Occipital lobe (tissue), 2 donors: ENCODE measurements around the gene TMEM258. TPM values are rescaled to one million over a fixed set of nuclear protein-coding genes. Genes with fewer than 3 reads are reported as not detected.

Experiments
- DNase-seq: peaks from one replicate; lab custom pipeline; 2025; lab: John Stamatoyannopoulos, UW
- total RNA-seq: library from RNA; depleted of rRNA; stranded (reverse); fragments of >200 nt; gene quantifications from one replicate; pipeline ENCODE4 v1.2.3, GENCODE V29; 2014

The TMEM258 gene
- total RNA-seq, result 39.6 TPM

DNA sequence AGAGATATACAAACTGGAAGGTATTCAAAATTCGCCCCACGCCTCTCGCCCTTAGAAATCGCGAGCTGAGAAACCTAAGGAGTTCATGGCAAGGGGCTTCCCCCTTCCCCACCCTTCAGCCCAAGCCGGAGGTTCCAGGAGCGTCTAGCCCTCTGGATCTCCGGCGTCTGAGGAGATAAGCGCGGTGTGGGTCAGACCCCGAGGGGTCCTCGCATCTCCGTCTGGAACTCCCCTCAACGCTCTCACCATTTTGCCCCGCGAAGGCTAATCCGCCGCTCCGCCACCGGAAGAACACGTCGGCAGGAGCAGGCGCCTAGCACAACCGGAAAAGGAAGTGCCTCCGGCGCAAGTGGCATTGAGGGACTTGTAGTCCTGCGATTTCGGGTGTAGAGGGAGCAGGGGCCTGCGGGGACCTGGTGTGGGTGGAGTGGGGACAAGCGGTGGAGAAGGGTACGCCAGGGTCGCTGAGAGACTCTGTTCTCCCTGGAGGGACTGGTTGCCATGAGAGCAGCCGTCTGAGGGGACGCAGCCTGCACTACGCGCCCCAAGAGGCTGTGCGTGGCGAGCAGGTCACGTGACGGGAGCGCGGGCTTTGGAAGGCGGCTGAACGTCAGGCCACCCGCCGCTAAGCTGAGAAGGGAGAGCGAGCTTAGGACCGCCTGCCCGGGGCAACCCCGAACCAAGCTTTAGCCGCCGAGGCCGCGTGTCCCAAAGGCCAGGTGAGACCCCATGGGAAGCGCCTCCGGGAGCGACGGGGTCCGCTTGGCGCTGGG, at the start of gene TMEM258, which contains the start of gene FEN1:
Gene TMEM258 (minus strand): TSS at position 290 of the 773 bp plus-strand sequence. CDS start 41 bp downstream, at position 249.
Gene FEN1 (plus strand): TSS at position 602 of the 773 bp plus-strand sequence. CDS start 2,451 bp downstream, outside the sequence.
- peak; percentile 92 for DNase-seq

DNA sequence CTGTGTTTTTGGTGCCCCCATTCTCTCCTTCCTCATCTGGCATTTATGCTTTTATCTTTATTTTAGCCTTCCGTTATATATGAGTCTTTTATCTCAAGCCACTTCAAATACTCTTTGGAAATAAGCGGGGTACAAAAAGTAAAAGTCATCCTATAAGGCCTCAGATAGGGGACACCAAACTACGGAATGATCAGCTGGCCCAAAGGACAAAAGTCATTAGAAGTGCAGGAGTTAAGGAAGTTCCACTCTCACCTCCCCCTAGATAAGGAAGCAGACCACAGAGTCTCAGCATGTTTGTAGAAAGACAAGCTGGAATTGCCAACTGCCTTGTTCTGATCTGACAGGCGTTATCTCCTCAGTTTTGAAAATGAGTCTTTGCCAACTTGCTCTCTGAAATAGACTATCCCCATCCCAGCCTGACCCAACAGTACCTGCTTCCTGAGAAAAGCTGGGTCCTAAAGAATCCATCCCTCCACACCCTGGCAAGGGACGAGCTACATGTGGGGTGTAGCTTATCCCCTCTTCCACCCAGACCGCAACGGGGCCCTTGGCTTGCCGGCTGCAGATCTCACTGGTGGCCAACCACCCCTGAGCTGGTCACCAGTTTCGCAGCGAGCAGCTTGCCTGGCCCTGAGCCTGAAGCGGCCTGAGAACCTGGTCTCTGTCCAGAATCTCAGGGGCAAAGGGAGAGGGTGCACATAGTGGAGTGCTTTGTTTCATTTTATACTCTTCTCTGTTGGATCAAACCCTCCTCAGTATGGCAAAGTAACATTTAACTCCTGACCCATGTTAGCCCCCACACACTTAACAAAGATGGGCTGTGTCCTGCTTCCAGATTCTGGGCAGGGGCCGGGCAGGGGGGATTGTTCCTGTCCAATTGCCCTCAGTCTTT, 49.5 kb upstream of the TMEM258 start:
- no peak for DNase-seq

DNA sequence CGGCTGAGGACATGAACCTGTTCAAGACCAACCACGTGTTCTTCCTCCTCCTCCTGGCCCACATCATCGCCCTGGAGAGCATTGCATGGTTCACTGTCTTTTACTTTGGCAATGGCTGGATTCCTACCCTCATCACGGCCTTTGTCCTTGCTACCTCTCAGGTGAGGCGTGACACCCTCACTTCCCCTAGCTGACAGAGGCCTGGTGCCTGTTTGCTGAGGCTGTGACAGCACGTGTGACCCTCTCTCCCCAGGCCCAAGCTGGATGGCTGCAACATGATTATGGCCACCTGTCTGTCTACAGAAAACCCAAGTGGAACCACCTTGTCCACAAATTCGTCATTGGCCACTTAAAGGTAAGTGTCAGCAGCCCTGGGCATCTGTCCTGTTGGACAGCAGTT, 48.0 kb upstream of the TMEM258 start:
- DNase-seq, result no peak

DNA sequence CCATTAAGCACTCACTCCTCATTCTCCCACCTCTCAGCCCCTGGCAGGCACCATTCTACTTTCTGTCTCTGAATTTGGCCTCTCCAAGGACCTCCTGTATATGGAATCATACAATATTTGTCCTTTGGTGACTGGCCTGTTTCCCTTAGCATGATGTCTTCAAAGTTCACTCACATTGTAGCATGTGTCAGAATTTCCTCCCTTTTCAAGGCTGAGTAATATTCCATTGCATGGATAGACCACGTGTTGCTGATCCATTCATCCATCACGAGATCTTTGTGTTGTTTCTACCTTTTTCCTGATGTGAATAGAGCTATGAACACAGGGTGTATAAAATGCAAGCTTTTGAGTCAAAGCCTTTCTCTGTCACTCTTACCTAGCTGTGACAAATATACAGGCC, 47.3 kb upstream of the TMEM258 start:
- no peak for DNase-seq

DNA sequence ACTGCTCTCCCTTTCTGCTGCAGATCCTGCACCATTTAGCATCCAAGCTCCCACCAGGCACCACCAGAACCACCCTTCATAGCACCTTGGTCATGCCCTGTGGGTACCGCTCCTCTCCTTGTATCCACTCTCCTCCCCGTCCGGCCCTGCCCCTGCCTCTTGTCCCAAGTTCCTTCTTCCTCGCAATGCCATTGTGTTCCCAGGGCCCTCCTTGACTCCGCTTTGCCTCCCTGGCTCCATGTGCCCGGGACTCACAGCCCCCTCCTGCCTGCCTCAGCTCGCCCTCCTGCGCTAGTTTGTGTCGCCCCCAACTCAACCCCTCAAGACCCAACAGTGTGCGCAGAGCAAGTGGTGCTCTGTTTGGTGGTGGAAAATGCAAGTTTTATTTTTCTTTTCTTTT, 46.5 kb upstream of the TMEM258 start:
- no peak for DNase-seq

DNA sequence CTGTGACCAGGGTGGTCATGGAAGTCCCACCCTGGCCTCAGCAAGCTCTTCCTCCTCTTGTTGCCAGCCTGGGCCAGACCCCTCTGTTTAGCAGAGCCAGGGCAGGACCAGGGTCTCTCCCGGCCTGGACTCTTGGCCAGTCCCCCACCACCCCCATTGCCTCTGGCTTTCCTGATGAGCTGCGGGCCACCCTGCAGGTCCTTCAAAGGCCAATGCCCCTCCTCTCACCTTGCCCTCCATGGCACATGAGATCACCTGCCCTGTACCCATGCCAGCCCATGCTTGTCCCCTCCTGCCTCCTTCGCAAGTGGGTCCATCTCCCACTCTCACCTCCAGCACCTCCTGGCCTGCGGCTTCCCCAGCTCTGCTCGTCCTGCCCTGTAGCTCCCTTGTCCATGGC, 46.1 kb upstream of the TMEM258 start:
- no peak for DNase-seq

DNA sequence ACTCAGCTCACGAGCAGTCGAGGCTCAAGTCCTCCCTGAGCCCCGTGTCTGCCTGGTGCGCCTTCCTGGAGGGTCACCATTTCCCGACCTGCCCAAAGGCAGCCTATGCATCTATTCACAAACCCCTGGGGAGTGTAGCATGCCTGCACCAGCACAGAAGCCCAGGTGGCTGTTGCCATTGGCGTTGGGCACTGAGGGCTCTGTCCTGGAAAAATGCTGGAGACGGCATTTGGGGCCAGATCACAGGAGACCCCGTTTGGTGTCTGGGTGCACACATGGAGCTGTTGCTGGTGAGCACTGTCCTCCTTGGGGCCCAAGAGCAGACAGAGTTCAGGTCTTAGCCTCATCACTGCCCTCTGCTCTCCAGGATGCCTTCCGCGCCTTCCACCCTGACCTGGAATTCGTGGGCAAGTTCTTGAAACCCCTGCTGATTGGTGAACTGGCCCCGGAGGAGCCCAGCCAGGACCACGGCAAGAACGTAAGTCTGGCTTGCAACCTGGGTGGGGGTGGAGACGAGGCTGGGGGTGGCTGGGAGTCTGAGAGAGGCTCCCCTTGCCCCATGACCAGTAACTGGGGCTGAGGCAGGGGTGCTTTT, 45.1 kb upstream of the TMEM258 start:
- no peak for DNase-seq

DNA sequence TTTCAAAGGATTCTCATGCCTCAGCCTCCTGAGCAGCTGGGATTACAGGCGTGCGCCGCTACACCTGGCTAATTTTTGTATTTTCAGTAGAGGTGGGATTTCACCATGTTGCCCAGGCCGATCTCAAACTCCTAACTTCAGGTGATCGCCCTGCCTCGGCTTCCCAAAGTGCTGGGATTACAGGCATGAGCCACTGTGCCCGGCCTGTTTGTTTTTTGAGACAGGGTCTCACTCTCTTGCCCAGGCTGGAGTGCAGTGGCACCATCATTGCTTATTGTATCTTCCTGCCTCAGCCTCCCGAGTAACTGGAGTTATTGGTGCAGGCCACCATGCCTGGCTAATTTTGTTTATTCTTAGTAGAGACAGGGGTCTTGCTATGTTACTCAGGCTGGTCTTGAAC, 43.8 kb upstream of the TMEM258 start:
- DNase-seq, result no peak

DNA sequence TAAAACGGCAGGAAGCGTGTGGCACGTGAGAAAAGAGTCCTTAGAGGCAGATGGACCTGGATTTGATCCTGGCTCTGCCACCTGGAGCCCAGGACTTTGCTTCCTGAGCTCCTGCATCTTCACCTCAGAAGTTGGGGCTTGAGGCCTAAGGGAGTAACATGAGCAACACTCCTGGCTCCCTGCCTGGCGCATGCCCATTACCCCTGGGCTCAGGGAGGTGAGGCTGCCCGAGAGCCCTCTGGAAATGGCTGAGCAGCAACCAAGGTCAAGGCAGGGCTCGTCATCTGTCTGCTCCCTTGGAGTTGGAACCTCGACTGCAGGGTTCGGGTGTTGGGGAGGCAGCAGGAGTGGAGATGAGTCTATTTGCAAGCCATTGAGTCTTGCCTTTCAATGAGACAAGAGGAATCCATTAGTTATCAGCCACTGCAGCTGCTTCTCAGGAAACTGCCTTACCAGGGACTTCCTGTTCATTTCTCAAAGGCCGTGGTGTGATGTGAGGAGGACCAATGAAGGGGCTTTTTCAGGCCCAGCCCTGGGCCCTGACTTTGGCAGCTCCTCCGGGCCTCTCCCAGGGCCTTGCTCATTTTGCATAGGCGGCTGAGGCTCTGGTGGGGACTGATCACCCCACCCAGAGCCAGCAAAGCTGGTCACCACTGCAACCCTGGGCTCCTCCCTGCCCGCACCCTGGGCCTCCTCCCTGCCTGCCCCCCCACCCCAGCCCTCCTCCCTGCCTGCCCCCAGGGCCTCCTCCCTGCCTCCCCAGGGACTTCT, 42.1 kb upstream of the TMEM258 start:
- no peak for DNase-seq

DNA sequence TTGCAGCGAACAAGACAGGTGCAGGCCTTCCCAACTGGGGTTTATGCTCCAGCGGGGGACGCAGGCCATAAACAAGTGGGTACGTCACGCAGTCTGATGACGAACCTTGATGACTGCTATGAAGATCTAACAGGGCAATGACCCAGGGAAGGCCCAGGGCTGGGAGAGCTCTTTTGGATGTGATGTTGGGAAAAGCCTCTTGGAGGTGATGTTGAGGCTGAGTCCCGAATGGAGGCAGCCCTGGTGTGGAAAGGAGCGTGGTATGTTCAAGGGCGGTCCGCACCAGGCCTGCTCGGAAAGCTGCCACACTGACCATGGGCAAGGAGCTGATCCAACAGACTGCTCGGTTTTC, 41.5 kb upstream of the TMEM258 start:
- no peak for DNase-seq

DNA sequence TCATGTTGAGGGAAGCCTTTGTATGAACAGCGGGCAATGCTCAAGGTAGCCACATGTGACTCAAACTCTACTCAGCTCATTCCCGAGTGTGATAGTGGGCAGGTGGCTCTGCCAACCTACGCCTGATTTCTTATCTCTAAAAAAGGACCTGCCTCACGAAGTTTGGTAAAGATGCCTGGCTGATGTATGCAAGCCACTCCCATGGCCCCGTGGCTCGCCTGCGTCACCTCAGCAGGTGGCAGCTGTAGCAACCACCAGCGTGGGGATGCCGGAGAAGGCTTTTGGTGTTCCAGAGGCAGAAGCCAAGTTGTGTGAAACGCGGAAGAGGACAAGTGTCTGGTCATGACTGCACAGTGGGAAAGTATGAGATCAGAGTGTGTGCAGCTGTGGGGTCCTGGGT, 41.1 kb upstream of the TMEM258 start:
- no peak for DNase-seq

DNA sequence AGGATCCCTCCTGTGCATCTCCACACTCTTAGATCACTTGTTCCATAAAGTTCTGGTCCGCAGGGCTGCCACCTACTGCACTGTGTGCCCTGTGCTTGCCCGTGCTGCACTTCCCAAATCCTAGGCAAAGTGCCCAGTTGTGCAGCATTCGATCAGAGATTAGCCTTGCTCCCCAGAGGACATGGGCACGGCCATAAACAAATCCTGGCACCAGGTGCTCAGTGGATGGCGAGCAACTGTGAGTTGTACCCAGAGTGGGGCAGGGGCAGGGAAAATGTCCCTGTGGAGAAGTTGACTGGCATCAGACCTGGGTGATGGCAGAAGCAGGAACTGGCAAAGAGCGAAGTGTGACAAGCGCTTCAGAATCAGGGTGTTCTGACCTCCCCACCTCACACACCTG, 40.4 kb upstream of the TMEM258 start:
- no peak for DNase-seq

DNA sequence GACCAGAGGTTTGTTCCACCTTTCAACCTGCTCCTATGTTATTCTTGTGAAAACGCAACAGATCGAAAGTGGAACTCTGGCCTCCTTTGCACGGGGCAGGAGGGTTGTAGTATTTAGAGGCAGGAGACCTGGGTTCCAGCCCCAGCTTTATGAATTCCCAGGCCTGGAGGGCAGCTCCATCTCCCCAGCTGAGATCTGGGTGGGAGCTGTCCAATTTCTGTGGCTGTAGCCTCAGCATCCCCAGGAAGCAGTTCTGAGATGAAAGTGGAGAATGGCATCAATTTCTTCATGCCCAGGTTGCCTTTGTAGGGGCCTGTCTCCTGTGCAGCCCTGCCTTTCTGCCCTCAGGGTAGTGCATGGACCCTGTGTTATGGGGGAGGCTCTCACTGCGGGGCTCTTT, 39.8 kb upstream of the TMEM258 start:
- DNase-seq, result no peak

DNA sequence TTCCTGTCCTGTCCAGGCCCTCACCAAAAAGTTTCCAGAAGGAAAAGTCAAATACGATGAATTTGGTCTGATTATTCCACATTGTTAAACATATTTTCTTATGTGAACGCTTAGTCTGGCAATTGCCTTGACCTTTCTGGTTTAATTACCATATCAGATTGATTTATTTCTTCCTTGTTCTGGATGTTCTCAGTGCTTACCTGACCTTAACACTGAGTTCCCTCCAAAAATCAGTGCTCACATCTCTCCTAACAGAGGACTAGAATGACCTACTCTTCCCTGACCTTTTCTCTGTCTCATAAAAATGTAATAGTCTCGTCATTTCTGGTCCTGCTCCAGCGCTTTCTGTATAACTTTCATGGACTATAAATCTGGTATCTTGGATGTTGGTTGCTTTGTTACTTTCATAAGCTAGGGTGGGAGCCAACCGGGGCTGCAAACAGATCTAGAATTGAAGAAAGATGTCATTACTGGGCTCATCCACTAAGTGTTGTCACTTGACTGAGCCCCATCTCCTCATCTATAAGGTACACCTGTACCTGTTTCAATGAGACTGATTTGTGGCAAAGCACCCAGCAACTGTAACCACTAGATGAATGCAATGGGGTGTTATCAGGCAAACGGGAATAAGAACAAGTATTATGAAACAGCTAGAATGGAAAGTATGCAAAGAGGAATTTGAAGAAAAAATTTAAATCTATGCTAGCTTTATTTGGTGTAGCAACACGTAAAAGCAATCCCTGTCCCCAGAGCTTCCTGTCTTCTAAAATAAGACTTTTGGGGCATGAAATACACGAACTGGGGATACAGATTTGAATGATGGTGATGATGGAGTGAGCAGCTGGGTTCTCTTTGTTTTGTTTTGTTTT, 38.1 kb upstream of the TMEM258 start:
- no peak for DNase-seq

DNA sequence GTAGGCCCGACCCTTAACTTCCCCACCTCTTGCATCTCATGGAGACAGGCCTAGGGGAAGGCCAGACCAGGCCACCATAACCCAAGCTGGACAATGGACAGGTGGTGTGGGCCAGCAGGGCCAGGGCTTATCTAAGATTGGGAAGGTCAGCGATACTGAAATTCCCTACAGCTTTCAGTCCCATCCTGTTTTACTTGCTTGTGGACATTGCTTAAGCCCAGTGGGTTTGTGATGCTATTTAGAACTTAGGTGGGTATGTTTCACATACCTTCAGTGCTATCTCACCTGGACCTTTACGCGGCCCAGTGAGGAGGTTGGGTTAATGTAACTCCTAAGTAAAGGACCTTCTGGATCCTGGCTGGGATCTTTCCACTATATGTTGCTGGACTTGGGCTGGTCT, 37.4 kb upstream of the TMEM258 start:
- DNase-seq, result no peak

DNA sequence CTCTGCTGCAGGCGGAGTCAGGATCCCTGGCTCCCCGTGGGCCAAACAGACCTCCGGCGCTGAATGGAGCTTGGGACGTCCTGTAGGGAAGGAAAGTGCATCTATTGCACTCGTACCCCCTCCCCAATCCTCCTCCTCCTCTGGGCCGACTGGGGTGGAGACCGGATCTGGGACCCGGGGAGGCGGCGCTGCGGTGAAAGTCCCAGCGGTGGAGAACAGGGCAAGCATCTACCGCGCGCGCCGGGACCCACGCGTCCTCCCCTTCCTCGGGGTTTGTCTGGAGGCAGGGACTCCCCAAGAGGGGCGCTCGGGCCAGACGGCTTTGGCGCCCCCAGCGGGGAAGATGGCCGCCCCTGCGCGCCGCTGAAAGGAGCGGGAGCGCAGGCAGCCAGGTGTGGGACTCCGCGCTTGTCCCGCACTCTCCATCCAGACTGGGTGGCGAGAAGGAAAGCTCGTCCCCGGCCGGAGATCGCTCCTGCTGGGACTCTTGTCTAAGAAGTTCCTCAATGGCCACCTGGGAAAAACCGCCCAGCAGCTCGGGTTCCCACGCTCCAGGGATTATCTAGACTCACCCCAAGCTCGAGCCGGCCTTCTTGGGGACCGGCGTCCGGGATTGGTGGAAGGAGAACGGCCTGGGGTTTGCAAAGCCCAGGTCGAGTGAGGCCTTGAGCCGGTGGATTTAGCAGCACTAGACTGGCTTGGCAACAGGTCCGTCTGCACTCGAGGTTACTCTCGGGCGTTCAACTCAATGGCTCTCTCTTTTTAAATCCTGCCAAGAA, 36.4 kb upstream of the TMEM258 start:
- no peak for DNase-seq

DNA sequence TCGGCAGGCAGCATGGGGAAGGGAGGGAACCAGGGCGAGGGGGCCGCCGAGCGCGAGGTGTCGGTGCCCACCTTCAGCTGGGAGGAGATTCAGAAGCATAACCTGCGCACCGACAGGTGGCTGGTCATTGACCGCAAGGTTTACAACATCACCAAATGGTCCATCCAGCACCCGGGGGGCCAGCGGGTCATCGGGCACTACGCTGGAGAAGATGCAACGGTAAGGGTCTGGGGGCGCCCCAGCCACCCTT, 35.9 kb upstream of the TMEM258 start:
- no peak for DNase-seq

DNA sequence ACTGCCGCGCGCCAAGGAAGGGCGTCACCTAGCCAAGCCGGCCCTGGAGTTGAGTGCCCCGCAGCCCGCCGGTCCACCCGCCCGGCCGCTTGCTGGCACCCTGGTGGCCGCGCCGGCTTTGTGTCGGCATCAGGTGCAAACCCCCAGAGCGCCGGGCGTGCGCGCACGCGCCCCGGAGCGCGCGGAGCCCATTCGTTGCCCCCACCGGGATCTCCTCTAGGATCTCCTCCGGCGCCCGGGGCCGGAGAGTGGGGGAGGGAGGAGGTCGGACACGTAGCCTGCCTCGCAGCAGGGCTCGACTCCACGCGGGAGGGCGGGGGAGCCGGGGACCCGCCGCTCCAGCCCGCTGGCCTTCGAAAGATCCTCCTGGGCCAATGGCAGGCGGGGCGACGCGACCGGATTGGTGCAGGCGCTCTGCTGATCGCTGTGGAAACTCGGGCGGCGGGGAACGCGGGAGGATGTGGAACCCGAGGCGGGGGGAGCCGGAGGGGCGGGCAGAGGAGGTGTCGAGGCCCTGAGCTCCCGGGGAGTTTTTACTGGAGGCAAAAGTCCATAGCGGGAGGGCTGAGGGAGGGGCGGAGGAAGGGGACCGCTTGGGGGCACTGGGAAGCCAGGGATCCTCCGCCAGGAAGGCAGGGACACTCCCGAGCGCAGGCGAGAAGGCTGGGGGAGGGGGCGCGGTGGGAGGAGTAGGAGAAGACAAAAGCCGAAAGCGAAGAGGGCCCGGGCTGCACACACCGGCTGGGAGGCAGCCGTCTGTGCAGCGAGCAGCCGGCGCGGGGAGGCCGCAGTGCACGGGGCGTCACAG, 35.4 kb upstream of the TMEM258 start, which contains the start of gene FADS2:
Gene FADS2 (plus strand): TSS at position 730 of the 808 bp plus-strand sequence. CDS start 91 bp downstream, outside the sequence.
- peak; percentile 91 for DNase-seq
